ENCODE results near the gene TYW3.

TYW3 gene

DNA sequence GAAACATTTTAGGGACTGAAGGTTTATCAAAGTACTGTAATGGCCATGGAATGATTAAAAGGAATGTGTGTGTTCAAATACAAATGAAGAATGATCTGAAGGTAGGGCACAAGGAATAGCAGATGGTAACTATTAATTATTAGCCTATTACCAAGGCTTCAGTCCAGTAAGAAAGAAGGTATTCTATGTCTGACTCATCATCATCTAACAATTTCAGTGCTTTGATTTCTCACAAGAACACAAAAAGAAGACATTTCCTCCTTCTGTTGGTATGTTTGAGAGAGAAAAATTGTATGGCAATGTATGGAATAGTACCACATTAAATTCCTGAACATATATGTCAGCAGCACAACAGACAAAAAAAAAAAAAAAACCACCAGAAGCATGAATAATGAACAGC is 57.5 kb downstream of the TYW3 start:
- no peak for DNase-seq (ENCODE audit: low read depth in 3 of 3, low spot score in 1 of 3)

DNA sequence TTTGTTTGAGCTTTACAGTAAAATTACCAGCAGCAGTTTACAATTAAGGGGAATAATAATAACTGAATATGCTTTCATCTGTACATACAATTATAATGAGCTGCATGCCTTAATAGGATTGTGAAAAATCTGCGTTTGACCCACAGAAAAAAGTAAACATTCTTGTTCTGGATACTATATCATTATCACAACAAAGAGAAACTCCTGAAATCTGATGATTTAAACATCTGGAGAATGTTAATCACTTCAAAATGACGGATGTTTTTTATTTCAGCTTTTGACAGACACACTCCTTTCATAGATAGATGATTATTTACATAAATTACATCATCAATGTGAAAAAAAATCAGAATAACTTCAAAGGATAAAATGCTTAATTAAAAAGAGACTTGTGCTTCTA is 58.5 kb downstream of the TYW3 start:
- no peak for DNase-seq (ENCODE audit: low read depth in 3 of 3, low spot score in 1 of 3)

DNA sequence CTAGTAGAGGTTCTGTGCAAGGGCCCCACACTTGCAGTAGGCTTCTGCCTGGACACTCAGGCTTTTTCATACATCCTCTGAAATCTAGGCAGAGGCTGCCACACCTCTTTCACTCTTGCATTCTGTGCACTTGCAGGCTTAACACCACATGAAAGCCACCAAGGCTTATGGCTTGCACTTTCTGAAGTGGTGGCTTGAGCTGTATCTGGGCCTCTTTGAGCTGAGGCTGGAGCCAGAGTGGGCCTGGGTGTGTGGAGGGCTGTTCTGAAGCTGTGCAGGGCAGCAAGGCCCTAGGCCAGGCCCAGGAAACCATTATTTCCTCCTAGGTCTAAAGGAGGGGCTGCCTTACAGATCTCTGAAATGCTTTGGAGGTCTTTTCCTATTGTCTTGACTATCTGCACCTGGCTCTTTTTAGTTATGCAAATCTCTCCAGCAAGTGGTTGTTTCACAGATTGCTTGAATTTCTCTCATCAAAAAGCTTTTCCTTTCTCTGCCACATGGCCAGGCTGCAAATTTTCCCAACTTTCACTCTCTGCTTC is 66.2 kb downstream of the TYW3 start:
- no peak for DNase-seq (ENCODE audit: low read depth in 3 of 3, low spot score in 1 of 3)

DNA sequence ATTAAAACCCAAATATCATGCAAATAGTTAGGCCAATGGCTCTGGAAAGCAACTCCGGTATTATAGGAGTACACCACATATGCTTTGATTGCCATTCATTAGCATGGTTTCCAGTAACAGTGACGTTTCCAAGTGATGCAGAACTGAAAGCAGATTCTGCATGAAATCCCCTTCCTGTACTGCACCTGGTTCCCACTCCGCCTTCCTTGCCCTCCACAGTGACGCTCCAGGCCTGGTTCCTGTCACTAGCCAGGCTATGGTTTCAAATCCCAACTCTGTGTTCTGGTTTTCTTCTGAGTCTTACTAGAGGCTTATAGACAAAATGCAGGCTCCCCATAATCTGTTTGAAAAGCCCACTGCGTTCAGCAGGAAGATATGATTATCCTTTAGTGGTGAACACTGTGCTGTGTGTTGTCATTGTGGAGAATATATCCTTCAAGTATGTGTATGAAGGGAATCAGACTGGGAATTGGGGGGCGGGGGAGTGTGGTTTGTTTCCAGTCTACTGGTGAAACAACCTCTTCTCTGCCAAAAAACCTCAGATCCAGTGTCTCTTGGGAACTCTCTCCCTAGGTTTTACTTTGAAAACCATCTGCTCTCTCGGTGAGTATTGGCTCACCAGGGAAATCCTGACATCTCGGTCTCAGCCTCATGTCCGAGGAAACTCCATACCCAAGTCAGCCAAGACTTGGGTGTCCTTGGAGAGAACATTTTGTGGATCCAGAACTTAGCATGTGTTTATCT is 78.7 kb downstream of the TYW3 start:
- no peak for DNase-seq (ENCODE audit: low read depth in 3 of 3, low spot score in 1 of 3)

DNA sequence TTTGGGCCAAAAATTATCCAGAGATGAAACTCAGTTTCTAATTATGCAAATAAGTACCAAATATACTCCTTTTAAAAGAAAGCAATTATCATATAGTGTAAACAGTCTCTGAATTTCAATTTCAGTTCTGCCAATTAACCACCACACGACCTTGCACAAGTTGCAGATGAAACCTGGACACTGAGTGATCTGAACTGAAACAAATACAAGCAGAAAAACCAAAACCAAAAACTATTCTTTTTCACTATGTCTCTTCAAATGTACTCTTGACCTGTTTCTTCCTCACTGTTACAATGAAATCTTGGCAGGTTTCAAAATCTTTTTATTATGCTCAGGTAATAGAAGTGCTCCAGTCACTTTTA is 79.2 kb downstream of the TYW3 start:
- DNase-seq (ENCODE audit: low read depth in 3 of 3, low spot score in 1 of 3), result no peak
